A172 (cell line): ENCODE measurements around the gene SEC63. TPM values are rescaled to one million over a fixed set of nuclear protein-coding genes. Genes with fewer than 3 reads are reported as not detected.
A peak's percentile ranks its signal among the peaks of the same experiment; 100 is the strongest.
"Not testable (repeated sequence)": the region's sequence is repeated elsewhere in the genome, so short reads cannot be mapped to it uniquely, and the experiment has no call there.

Experiments
- DNase-seq: peaks from one replicate; pipeline ENCODE4 v3.0.0-alpha.2; 2015; ENCODE audit warnings: low spot score
- total RNA-seq: library from RNA; depleted of rRNA; stranded (reverse); fragments of >200 nt; shearing (Covaris generic); gene quantifications from 2 replicates; pipeline ENCODE4 v1.2.3, GENCODE V29; 2014

The SEC63 gene
- total RNA-seq, 1 experiment from 2014 or later: 18.7 TPM

DNA sequence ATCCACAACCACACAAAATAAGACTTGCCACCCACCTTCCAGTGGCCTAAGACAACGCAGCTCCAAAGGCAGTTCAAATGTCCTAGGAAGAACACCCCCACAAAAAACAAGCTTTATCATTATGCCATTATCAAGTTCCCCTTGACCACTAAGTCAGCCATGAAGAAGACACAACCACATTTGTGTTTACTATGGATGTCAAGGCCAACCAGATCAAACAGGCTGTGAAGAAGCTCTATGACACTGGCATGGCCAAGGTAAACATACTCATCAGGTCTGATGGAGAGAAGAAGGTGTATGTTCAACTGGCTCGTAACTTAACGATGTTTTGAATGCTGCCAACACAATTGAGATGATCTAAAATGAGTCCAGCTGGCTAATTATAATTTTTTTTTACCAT is 26.1 kb downstream of the SEC63 start:
- no peak for DNase-seq

GRCh38 chr6:107928984-107929383 is 29.0 kb downstream of the SEC63 start:
- no peak for DNase-seq

DNA sequence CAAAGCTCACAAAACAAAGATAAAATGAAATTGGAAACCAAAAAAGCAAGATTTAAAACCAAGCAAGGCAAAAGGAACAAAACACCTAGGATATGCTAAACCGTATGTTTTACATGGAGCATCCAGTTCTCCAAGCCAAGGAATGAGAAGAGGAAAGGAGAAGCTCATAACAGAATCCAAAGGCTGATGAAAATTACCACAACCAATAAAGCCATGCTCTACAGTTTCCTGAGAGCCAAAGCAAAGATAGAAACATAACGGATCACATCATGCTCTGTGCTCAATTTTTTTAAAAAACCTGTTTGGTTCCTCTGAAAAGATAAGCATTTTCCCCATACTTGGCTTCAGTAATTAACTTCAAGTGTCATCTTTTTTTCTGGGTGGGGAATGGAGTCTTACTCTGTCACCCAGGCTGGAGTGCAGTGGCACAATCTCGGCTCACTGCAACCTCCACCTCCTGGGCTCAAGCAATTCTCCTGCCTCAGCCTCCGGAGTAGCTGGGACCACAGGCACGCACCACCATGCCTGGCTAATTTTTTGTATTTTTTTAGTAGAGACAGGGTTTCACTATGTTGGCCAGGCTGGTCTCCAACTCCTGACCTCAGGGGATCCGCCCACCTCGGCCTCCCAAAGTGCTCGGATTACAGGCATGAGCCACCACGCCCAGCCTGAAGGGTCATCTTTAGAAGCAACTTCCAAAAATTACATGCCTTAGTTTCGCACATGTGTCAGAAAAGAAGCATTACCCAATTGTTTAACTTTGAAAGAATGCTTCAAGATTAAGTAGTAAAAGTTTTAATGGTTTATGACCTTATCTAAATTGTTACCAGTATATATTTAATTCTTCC is 31.1 kb downstream of the SEC63 start:
- DNase-seq: not testable (repeated sequence)

DNA sequence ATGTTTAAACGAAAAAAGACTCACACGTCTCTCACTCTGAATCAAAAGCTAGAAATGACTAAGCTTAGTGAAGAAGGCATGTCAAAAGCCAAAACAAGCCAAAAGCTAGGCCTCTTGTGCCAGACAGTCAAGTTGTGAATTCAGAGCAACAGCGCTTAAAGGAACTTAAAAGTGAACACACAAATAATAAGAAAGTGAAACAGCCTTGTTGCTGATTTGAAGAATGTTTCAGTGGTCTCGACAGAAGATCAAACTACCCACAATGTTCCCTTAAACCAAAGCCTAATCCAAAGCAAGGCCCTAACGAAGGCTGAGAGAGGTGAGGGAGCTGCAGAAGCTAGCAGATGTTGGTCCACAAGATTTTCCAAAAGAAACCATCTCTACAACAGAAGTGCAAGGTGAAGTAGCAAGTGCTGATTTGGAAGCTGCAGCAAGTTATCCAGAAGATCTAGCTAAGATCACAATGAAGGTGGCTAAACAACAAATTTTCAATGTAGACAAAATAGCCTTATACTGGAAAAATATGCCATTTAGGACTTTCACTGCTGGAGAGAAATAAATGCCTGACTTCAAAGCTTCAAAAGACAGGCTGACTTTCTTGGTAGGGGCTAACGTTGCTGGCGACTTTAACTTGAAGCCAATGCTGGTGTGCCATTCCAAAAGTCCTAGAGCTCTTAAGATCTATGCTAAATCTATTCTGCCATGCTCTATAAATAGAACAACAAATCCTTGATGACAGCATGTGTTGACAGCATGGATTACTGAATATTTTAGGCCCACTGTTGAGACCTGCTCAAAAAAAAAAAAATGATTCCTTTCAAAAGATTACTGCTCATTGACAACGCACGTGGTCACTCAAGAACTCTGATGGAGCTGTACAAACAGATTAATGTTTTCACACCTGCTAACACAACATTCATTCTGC is 40.3 kb downstream of the SEC63 start:
- DNase-seq: no peak

DNA sequence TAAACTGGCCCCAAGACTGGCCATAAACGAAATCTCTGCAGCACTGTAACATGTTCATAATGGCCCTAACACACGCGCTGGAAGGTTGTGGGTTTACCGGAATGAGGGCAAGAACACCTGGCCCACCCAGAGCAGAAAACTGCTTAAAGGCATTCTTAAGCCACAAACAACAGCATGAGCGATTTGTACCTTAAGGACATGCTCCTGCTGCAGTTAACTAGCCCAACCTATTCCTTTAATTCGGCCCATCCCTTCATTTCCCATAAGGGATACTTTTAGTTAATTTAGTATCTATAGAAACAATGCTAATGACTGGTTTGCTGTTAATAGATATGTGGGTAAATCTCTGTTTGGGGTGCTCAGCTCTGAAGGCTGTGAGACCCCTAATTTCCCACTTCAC is 41.0 kb downstream of the SEC63 start:
- not testable (repeated sequence) for DNase-seq

- no peak for DNase-seq
These were observed 46.3 kb downstream of the SEC63 start for GRCh38 chr6:107911692-107912091.

DNA sequence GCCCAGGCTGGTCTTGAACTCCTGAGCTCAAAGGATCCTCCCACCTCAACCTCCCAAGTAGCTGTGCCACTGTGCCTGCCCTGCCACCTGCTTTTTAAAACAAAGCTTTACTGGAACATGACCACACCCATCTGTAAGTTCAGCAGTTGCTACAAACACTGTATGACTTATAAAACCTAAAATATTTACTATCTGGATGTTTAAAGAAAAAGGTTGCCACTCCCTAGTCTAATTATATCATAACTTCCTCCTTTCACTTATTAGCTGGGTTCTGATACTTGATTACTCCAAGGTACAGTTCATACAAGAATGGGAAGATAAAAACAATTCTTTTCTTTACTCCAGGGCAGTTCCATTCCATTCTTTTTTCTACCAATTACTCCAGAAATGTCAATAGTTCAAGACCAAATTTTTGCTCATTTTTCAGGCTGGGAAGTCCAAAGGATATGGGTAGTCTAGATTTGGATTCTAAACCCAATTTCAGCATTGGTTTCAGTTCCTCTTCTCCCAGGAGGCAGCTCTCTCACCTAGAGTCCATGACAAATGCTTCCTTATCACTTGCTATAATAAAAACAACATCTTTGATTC is 63.1 kb downstream of the SEC63 start:
- DNase-seq: peak; percentile 4

GRCh38 chr6:107890431-107890830 is 67.6 kb downstream of the SEC63 start:
- not testable (repeated sequence) for DNase-seq

DNA sequence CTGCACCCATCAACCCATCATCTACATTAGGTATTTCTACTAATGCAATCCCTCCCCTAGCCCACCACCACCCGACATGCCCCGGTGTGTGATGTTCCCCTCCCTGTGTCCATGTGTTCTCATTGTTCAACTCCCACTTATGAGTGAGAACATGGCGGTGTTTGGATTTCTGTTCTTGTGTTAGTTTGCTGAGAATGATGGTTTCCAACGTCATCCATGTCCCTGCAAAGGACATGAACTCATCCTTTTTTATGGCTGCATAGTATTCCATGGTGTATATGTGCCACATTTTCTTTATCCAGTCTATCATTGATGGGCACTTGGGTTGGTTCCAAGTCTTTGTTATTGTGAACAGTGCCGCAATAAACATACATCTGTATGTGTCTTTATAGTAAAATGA is 72.1 kb downstream of the SEC63 start:
- DNase-seq: not testable (repeated sequence)

- no peak for DNase-seq
These were observed 78.1 kb downstream of the SEC63 start for GRCh38 chr6:107879941-107880340.

DNA sequence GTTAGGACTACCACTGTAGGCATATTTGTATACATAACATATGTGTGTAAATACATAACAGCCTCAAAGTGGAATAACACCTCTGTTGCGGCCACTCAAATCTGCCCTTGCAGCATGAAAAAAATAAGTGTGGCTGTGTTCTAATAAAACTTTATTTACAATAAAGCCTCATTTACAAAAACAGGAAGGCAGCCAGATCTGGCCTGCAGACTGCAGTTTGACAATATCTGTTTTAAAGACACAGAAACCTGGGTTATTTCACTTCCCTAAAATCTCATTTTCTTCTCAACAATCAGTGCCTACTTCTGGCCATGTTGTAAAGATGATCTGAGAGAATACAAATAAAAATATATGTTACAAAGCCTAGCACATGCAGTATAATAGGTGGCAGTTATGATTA is 80.0 kb downstream of the SEC63 start:
- no peak for DNase-seq

GRCh38 chr6:107871976-107872375 is 86.0 kb downstream of the SEC63 start:
- no peak for DNase-seq

- DNase-seq: not testable (repeated sequence)
These were observed 86.5 kb downstream of the SEC63 start for GRCh38 chr6:107871512-107871911.

GRCh38 chr6:107871016-107871415 is 87.0 kb downstream of the SEC63 start:
- DNase-seq: no peak

GRCh38 chr6:107870381-107870780 is 87.6 kb downstream of the SEC63 start:
- peak; percentile 51 for DNase-seq

DNA sequence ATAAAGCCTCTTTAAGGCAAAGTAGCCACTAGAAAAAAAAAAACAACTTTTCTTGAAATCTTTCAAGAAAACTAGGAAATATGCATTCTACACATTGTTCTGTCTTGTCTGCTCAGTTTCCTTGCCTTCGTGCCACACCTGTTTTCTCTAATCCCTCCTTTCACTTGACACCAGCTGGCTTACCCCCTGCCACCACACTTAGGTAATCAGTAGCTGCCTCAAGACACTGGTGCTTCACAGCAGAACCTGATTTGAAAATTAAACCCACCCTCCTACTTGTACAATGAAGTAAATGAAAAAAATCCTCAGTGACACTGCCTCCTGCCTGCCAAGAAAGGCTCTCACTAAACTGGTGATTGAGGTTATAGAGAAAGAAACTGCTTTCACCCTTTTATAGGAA is 88.1 kb downstream of the SEC63 start:
- DNase-seq: no peak

GRCh38 chr6:107868867-107869611 is 89.0 kb downstream of the SEC63 start:
- DNase-seq: no peak

GRCh38 chr6:107867302-107867615 is 90.7 kb downstream of the SEC63 start:
- no peak for DNase-seq

GRCh38 chr6:107866606-107867301 is 91.3 kb downstream of the SEC63 start:
- peak; percentile 14 for DNase-seq

- no peak for DNase-seq
These were observed 93.5 kb downstream of the SEC63 start for GRCh38 chr6:107864226-107865127.
